ENCODE data around the gene IRAG1.
A peak's percentile ranks its signal among the peaks of the same experiment; 100 is the strongest.

IRAG1 gene

GRCh38 chr11:10693509-10694081 lies at the start of gene IRAG1:
Gene IRAG1, minus strand, starts transcription at chr11:10693755. Its CDS starts 153 bp downstream, at chr11:10693602.
- no peak for DNase-seq

- DNase-seq = no peak
These were observed 49.1 kb upstream of the IRAG1 start for GRCh38 chr11:10742460-10743208.

- peak; percentile 89 for DNase-seq
These were observed 42.2 kb upstream of the IRAG1 start for GRCh38 chr11:10735481-10736475.

- DNase-seq = no peak
These were observed 37.6 kb upstream of the IRAG1 start for GRCh38 chr11:10731064-10731680.

- DNase-seq = no peak
These were observed 36.6 kb upstream of the IRAG1 start for GRCh38 chr11:10730151-10730550.

- no peak for DNase-seq
These were observed 35.4 kb upstream of the IRAG1 start for GRCh38 chr11:10728789-10729472.

- no peak for DNase-seq
These were observed 34.6 kb upstream of the IRAG1 start for GRCh38 chr11:10728154-10728553.

GRCh38 chr11:10727146-10727851 lies 33.7 kb upstream of the IRAG1 start:
- no peak for DNase-seq

GRCh38 chr11:10725907-10726253 lies 32.3 kb upstream of the IRAG1 start:
- no peak for DNase-seq

- DNase-seq = no peak
These were observed 31.8 kb upstream of the IRAG1 start for GRCh38 chr11:10725114-10725906.

GRCh38 chr11:10722307-10722706 lies 28.8 kb upstream of the IRAG1 start:
- no peak for DNase-seq

GRCh38 chr11:10720881-10721376 lies 27.4 kb upstream of the IRAG1 start:
- DNase-seq = no peak

GRCh38 chr11:10719616-10720015 lies 26.1 kb upstream of the IRAG1 start:
- no peak for DNase-seq

GRCh38 chr11:10716543-10717259 lies 23.1 kb upstream of the IRAG1 start:
- no peak for DNase-seq

- DNase-seq = no peak
These were observed 22.6 kb upstream of the IRAG1 start for GRCh38 chr11:10716122-10716521.

GRCh38 chr11:10715571-10715970 lies 22.0 kb upstream of the IRAG1 start:
- no peak for DNase-seq

- DNase-seq = no peak
These were observed 15.9 kb upstream of the IRAG1 start for GRCh38 chr11:10709299-10710086.

- no peak for DNase-seq
These were observed 14.6 kb upstream of the IRAG1 start for GRCh38 chr11:10708131-10708530.

GRCh38 chr11:10701982-10702381 lies 8.4 kb upstream of the IRAG1 start:
- DNase-seq = no peak

Data from RPMI8226 (cell line).